GM12872 (cell line): ENCODE data around the gene PAPPA2.

Experiments
- TF ChIP-seq, protein P1 (sequence below): IDR thresholded peaks from 3 replicates; pipeline ENCODE4 v1.5.1; 2011; ENCODE audit warnings: low read depth, mild to moderate bottlenecking, low read length, moderate library complexity; ENCODE audit not compliant: insufficient read depth

PAPPA2 gene

DNA sequence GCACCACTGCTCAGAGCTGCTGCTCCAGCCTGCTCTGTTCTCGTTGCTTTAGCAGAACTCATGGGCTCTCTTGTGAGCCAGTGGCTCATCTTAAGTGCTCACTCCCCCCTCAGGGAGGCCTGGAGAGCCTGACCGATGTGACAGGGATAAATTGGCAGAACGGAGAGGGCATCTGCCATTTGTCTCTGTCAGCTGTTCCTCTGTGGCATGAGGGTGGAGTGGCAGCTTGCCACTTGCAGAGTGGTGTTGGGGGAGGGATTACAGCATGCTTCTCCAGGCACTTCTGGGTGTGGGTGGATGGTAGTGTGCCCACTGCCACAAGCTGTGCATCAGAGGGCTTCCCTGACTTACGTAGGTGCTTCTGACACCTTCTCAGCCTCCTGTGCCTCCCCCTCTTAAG is 229.5 kb downstream of the PAPPA2 start:
- TF ChIP-seq, protein P1, sequence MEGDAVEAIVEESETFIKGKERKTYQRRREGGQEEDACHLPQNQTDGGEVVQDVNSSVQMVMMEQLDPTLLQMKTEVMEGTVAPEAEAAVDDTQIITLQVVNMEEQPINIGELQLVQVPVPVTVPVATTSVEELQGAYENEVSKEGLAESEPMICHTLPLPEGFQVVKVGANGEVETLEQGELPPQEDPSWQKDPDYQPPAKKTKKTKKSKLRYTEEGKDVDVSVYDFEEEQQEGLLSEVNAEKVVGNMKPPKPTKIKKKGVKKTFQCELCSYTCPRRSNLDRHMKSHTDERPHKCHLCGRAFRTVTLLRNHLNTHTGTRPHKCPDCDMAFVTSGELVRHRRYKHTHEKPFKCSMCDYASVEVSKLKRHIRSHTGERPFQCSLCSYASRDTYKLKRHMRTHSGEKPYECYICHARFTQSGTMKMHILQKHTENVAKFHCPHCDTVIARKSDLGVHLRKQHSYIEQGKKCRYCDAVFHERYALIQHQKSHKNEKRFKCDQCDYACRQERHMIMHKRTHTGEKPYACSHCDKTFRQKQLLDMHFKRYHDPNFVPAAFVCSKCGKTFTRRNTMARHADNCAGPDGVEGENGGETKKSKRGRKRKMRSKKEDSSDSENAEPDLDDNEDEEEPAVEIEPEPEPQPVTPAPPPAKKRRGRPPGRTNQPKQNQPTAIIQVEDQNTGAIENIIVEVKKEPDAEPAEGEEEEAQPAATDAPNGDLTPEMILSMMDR = no peak

DNA sequence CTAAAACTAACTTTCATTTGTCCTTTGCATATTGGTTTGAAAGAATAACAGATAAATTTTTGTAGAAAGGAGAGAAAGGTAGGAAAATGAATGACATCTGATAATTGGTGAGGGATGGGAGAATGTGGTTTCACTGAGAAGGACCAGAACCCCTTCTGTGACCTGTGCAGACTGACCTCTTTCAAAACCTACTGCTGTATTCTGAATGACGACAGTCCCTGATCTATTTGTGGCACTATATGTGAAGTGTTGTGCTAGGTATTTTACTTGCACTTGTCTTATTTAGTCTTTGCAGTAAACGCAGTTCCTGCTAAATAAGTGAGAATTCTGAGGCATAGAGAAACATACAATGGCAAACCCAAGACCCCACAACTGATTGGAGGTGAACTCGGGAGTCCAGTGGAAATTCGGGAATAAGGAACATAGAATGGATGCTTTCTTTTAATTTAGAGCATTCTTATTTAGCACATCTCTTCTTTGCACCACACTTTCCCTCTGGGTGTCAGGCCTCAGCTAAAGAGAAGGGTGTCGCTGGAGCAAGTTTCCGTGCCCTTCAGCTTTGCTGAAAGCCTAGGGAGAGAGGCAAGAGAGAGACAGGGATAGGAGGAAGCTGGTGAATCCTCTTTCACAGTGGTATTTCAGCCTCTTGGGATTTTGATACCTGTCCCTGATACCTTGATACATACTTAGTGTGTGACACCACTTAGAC is 230.2 kb downstream of the PAPPA2 start:
- TF ChIP-seq, protein P1 = no peak

DNA sequence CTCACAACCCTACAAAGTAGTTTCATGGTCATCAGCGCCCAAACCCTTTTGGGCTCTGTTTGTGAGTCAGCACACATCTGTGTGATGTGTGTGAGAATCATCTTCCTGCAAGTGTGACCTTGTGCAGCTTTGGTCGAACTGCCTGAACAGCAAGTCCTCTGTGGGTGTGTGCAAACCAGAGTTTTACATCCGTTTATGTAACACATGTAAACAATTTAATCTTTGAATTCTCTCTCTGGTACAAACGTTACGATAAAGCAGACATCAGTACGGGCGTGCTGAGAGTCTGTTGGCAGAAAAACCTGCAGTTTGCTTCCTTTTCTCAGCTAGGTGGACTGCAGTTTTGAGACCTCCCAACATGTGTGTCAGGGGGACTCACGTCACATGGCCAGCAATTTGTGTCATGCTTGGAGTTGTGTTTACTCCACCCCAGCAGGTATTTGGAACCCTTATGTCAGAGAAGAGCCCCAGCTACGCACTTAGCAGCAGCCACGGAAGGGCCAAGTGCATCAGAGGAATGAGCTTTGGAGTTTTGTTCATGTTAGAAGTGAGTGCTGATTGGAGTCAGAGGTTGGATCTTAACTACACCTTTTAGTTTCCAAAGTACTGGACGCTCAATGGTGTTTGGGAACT is 230.8 kb downstream of the PAPPA2 start:
- TF ChIP-seq, protein P1 = no peak

DNA sequence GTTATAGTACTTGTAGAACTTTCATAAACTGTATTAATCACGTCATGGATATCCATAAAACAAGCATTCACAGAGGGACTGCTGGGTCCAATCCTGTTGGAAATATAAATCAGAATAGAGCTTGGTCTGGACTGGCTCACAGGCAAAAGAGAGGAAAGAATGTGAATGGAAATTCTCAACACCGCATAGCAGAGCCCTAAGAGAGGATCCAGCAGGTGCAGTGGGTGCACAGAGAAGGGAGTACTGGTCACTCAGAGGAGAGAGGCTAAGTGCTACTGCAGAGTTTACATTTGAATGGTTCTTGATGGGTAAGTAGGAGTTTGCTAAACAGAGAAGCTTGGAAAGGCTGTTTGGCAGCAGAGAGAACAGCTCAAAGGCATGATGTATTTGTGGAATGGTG is 231.7 kb downstream of the PAPPA2 start:
- TF ChIP-seq, protein P1 = no peak

DNA sequence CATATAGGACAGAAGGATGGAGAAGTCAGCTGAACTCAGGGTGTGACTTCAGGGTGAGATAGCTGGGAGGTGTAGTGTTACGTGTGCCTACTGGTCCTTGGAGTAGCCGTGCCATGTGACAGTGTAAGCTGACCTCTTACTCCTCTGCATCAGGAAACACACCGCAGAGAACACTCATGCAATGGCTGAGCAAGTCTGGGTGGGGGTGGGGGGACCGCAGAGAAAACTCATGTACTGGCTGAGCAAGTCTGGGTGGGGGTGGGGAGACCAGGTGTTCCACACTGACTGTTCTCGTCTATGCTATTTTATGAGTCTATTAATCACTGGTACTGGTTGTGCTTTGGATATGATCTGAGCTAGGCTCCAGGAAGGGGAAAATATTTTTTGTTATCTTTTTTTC is 233.1 kb downstream of the PAPPA2 start:
- TF ChIP-seq, protein P1 = no peak

DNA sequence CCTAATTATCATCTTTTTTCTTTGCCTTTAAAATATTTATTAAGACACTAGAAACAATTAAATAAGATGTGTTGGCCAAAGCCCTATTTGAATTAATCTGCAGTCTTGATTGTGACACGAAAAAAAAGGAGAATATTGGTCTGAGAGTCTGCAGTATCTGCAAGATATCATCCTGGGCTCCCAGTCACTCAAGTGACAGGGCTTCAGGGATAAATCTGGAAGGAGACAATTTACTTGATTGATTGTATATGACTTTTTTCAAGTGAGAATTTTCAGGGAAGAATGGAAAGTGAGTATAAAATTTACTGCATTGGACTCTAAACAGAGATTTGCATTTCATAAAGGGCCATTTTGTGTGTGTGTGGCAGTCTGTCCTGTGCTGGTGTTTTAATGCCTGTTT is 233.7 kb downstream of the PAPPA2 start:
- TF ChIP-seq, protein P1 = no peak

DNA sequence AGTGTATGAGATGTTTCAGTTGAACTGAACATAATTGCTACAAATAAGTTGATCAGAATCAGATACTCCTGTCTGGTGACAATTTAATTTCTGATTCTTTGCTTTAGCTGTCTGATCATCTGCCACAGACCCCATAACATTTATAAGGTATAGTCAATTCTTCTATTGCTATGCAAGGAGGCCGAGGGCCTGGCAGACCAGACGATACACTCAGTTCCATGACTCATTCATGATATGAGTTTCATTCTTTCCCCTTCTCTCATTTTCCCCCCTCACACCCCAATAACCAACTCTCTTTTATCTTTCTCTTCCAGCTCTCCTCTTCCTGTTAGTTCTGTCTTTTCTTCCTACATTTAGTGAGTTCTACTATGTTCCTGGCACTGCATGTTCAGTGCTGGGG is 236.8 kb downstream of the PAPPA2 start:
- TF ChIP-seq, protein P1 = no peak
